SK-N-DZ (cell line): ENCODE results near the gene BAHD1.
A peak's percentile ranks its signal among the peaks of the same experiment; 100 is the strongest.

Experiments used
- DNase-seq: peaks from one replicate; pipeline ENCODE4 v3.0.0-alpha.2; 2015; ENCODE audit warnings: low spot score

Gene BAHD1

GRCh38 chr15:40421246-40422157 is 19.3 kb upstream of the BAHD1 start:
- peak; percentile 72 for DNase-seq

- DNase-seq = no peak
These were observed 16.2 kb upstream of the BAHD1 start for GRCh38 chr15:40424483-40425115.

GRCh38 chr15:40425681-40426080 is 15.1 kb upstream of the BAHD1 start:
- no peak for DNase-seq

- peak; percentile 51 for DNase-seq
These were observed 13.6 kb upstream of the BAHD1 start for GRCh38 chr15:40427188-40427587.

- no peak for DNase-seq
These were observed 12.6 kb upstream of the BAHD1 start for GRCh38 chr15:40428185-40428584.

- DNase-seq = no peak
These were observed 11.6 kb upstream of the BAHD1 start for GRCh38 chr15:40429068-40429710.

- no peak for DNase-seq
These were observed 10.4 kb upstream of the BAHD1 start for GRCh38 chr15:40430271-40430805.

GRCh38 chr15:40435023-40435709 is 5.6 kb upstream of the BAHD1 start:
- DNase-seq = no peak

GRCh38 chr15:40435710-40436089 is 5.1 kb upstream of the BAHD1 start:
- DNase-seq = no peak

GRCh38 chr15:40436116-40436891 is 4.4 kb upstream of the BAHD1 start:
- no peak for DNase-seq

- DNase-seq = no peak
These were observed 3.6 kb upstream of the BAHD1 start for GRCh38 chr15:40436892-40437751.

GRCh38 chr15:40437752-40438687 is 2.7 kb upstream of the BAHD1 start:
- DNase-seq = no peak

GRCh38 chr15:40438712-40439111 is 2.0 kb upstream of the BAHD1 start:
- DNase-seq = no peak

GRCh38 chr15:40439461-40439959 is 1.2 kb upstream of the BAHD1 start:
- no peak for DNase-seq

- peak; percentile 32 for DNase-seq
These were observed 602 bp upstream of the BAHD1 start for GRCh38 chr15:40439960-40440742.

GRCh38 chr15:40441565-40442531 is 1.1 kb downstream of the BAHD1 start:
- no peak for DNase-seq

- no peak for DNase-seq
These were observed 2.5 kb downstream of the BAHD1 start for GRCh38 chr15:40443255-40443654.
